HAP-1 (cell line): ENCODE measurements around the gene SLC25A12.

Source experiments
- DNase-seq, 2 experiments: peaks; one replicate each; pipeline ENCODE4 v3.0.0-alpha.2; 2016 to 2020; ENCODE audit warnings: low spot score in 2 of 2
- H3K27me3 ChIP-seq: fragments of 250-450 bp; sonication (Bioruptor Pico); 2 replicates; pipeline ENCODE4 v1.5.1; 2020; ENCODE audit warnings: low read depth, mild to moderate bottlenecking, moderate library complexity
- H3K36me3 ChIP-seq: fragments of 250-450 bp; sonication (Bioruptor Pico); replicated peaks from 2 replicates; pipeline ENCODE4 v1.5.1; 2020; ENCODE audit warnings: mild to moderate bottlenecking
- H3K4me1 ChIP-seq: fragments of 250-450 bp; sonication (Bioruptor Pico); 2 replicates; pipeline ENCODE4 v1.5.1; 2020; ENCODE audit warnings: mild to moderate bottlenecking
- H3K4me3 ChIP-seq: fragments of 250-450 bp; sonication (Bioruptor Pico); 2 replicates; pipeline ENCODE4 v1.5.1; 2020; ENCODE audit warnings: mild to moderate bottlenecking, moderate library complexity
- H3K9me3 ChIP-seq: fragments of 250-450 bp; sonication (Bioruptor Pico); 2 replicates; pipeline ENCODE4 v1.5.1; 2020; ENCODE audit warnings: mild to moderate bottlenecking, moderate library complexity
- in situ Hi-C: fragments of 300-500 bp; cut with MboI; formaldehyde crosslinking; loops from 3 replicates; pipeline ENCODE4 v1.14.3; 2020; ENCODE audit warnings: low sequenced_read_pairs, inconsistent platforms, mixed read lengths

SLC25A12 gene

GRCh38 chr2:171807119-171807518 is 86.9 kb downstream of the SLC25A12 start:
- peaks cover 4% of the 10 kb centered on the region for H3K36me3 ChIP-seq
- H3K27me3 ChIP-seq, result no peaks in the 10 kb centered on the region
- no peaks in the 10 kb centered on the region for H3K9me3 ChIP-seq
- in situ Hi-C loops, result no loop called here
- H3K4me1 ChIP-seq, result peaks cover 7% of the 10 kb centered on the region; the same call in 1 of the 2 replicates
- DNase-seq, result no peak
- no peak overlapping the region for H3K4me3 ChIP-seq

- Histone ChIP-seq H3K9me3 (no peaks in the 10 kb centered on the region), H3K36me3 (peaks cover 4% of the 10 kb centered on the region), H3K4me1 (no peaks in the 10 kb centered on the region), H3K27me3 (no peaks in the 10 kb centered on the region), H3K4me3 (no peak overlapping the region)
- no peak for DNase-seq
- in situ Hi-C loops, result no loop called here
Measured at GRCh38 chr2:171804456-171804855, 89.6 kb downstream of the SLC25A12 start.

GRCh38 chr2:171803757-171804156 is 90.3 kb downstream of the SLC25A12 start:
- no peak for DNase-seq
- H3K36me3 ChIP-seq, result no peaks in the 10 kb centered on the region
- H3K9me3 ChIP-seq, result no peaks in the 10 kb centered on the region
- in situ Hi-C loops, result no loop called here
- H3K27me3 ChIP-seq, result no peaks in the 10 kb centered on the region
- no peak overlapping the region for H3K4me3 ChIP-seq
- no peaks in the 10 kb centered on the region for H3K4me1 ChIP-seq

- Histone ChIP-seq H3K27me3 (no peaks in the 10 kb centered on the region), H3K4me1 (peaks cover 4% of the 10 kb centered on the region), H3K9me3 (no peaks in the 10 kb centered on the region), H3K36me3 (no peaks in the 10 kb centered on the region; the same call in 1 of the 2 replicates), H3K4me3 (no peak overlapping the region)
- in situ Hi-C loops, result no loop called here
- DNase-seq, result no peak
Measured at GRCh38 chr2:171800639-171801038, 93.4 kb downstream of the SLC25A12 start.

GRCh38 chr2:171798156-171798820 is 95.8 kb downstream of the SLC25A12 start:
- peaks cover 18% of the 10 kb centered on the region for H3K4me1 ChIP-seq
- no peak overlapping the region for H3K4me3 ChIP-seq
- peak in 1 of 2 experiments; percentile 50 for DNase-seq
- H3K9me3 ChIP-seq, result no peaks in the 10 kb centered on the region
- in situ Hi-C loops, result no loop called here
- H3K27me3 ChIP-seq, result no peaks in the 10 kb centered on the region
- no peaks in the 10 kb centered on the region; the same call in 1 of the 2 replicates for H3K36me3 ChIP-seq

- peaks cover 11% of the 10 kb centered on the region for H3K36me3 ChIP-seq
- in situ Hi-C loops, result no loop called here
- peaks cover 18% of the 10 kb centered on the region for H3K4me1 ChIP-seq
- DNase-seq, result peak; percentile 82 to 92
- H3K9me3 ChIP-seq, result no peaks in the 10 kb centered on the region
- H3K27me3 ChIP-seq, result no peaks in the 10 kb centered on the region
- no peak overlapping the region for H3K4me3 ChIP-seq
Measured at GRCh38 chr2:171794918-171795317, 99.1 kb downstream of the SLC25A12 start.

GRCh38 chr2:171793691-171794678 is 100.1 kb downstream of the SLC25A12 start:
- H3K27me3 ChIP-seq, result no peaks in the 10 kb centered on the region
- no peak for DNase-seq
- peaks cover 11% of the 10 kb centered on the region for H3K36me3 ChIP-seq
- H3K9me3 ChIP-seq, result no peaks in the 10 kb centered on the region
- H3K4me3 ChIP-seq, result no peak overlapping the region
- H3K4me1 ChIP-seq, result peaks cover 18% of the 10 kb centered on the region
- in situ Hi-C loops, result no loop called here

GRCh38 chr2:171792886-171793580 is 101.0 kb downstream of the SLC25A12 start:
- Histone ChIP-seq H3K4me1 (peaks cover 18% of the 10 kb centered on the region), H3K4me3 (no peak overlapping the region), H3K36me3 (peaks cover 11% of the 10 kb centered on the region), H3K27me3 (no peaks in the 10 kb centered on the region), H3K9me3 (no peaks in the 10 kb centered on the region)
- DNase-seq, result no peak
- in situ Hi-C loops, result no loop called here

- DNase-seq, result no peak
- no peaks in the 10 kb centered on the region for H3K9me3 ChIP-seq
- peaks cover 18% of the 10 kb centered on the region for H3K36me3 ChIP-seq
- in situ Hi-C loops, result no loop called here
- H3K27me3 ChIP-seq, result no peaks in the 10 kb centered on the region
- H3K4me1 ChIP-seq, result peaks cover 18% of the 10 kb centered on the region
- no peak overlapping the region for H3K4me3 ChIP-seq
Measured at GRCh38 chr2:171792157-171792556, 101.9 kb downstream of the SLC25A12 start.

- no peak for DNase-seq
- H3K36me3 ChIP-seq, result peaks cover 24% of the 10 kb centered on the region
- no peaks in the 10 kb centered on the region for H3K9me3 ChIP-seq
- in situ Hi-C loops, result no loop called here
- no peak overlapping the region for H3K4me3 ChIP-seq
- no peaks in the 10 kb centered on the region for H3K27me3 ChIP-seq
- H3K4me1 ChIP-seq, result peaks cover 18% of the 10 kb centered on the region
Measured at GRCh38 chr2:171791361-171791760, 102.7 kb downstream of the SLC25A12 start.

- peaks cover 8% of the 10 kb centered on the region for H3K4me1 ChIP-seq
- H3K9me3 ChIP-seq, result no peaks in the 10 kb centered on the region
- no peak overlapping the region for H3K4me3 ChIP-seq
- no peaks in the 10 kb centered on the region for H3K27me3 ChIP-seq
- H3K36me3 ChIP-seq, result peaks cover 31% of the 10 kb centered on the region
- DNase-seq, result no peak
- in situ Hi-C loops, result no loop called here
Measured at GRCh38 chr2:171789956-171790355, 104.1 kb downstream of the SLC25A12 start.

- Histone ChIP-seq H3K9me3 (no peaks in the 10 kb centered on the region; the same call in 1 of the 2 replicates), H3K27me3 (no peaks in the 10 kb centered on the region), H3K4me3 (no peak overlapping the region), H3K4me1 (no peaks in the 10 kb centered on the region), H3K36me3 (peaks cover 46% of the 10 kb centered on the region)
- in situ Hi-C loops, result no loop called here
- DNase-seq, result no peak
Measured at GRCh38 chr2:171788316-171788993, 105.6 kb downstream of the SLC25A12 start.
